Calu3 (cell line): Measurements from ENCODE around the gene HMX1. TPM values are rescaled to one million over a fixed set of nuclear protein-coding genes. Genes with fewer than 3 reads are reported as not detected.

Experiments used
- BruUV-seq: library from RNA; stranded (reverse); fragments of 400-500 nt; replicated peaks from 2 replicates; lab custom pipeline; 2021; lab: Mats Ljungman, UMichigan
- CTCF ChIA-PET: fragments of 300-600 bp; sonication (Branson Sonifier 250); formaldehyde crosslinking; loops from one replicate; lab custom pipeline; 2022; ENCODE audit warnings: antibody characterized with exemption; lab: Charles Lee
- DNase-seq: peaks from one replicate; pipeline ENCODE4 v3.0.0; 2022
- H3K27ac Mint-ChIP-seq: one replicate; pipeline ENCODE4 v1.8.0; 2022; ENCODE audit warnings: mixed read lengths; ENCODE audit not compliant: unreplicated experiment
- H3K27me3 Mint-ChIP-seq: one replicate; pipeline ENCODE4 v1.8.0; 2022; ENCODE audit warnings: mixed read lengths; ENCODE audit not compliant: unreplicated experiment
- H3K36me3 Mint-ChIP-seq: one replicate; pipeline ENCODE4 v1.8.0; 2022; ENCODE audit warnings: mild to moderate bottlenecking, moderate library complexity, mixed read lengths; ENCODE audit not compliant: insufficient read depth, unreplicated experiment
- H3K4me1 Mint-ChIP-seq: one replicate; pipeline ENCODE4 v1.8.0; 2022; ENCODE audit warnings: mild to moderate bottlenecking, low read depth, mixed read lengths; ENCODE audit not compliant: unreplicated experiment
- H3K4me3 Mint-ChIP-seq: one replicate; pipeline ENCODE4 v1.8.0; 2022; ENCODE audit warnings: mild to moderate bottlenecking, low read depth, moderate library complexity, mixed read lengths; ENCODE audit not compliant: unreplicated experiment
- H3K9me3 Mint-ChIP-seq: one replicate; pipeline ENCODE4 v1.8.0; 2022; ENCODE audit warnings: low read depth, mixed read lengths; ENCODE audit not compliant: unreplicated experiment
- CTCF ChIP-seq: fragments of 200-600 bp; IDR thresholded peaks from one replicate; pipeline ENCODE4 v1.8.0; 2022; ENCODE audit warnings: antibody characterized with exemption; ENCODE audit not compliant: unreplicated experiment
- intact Hi-C: fragments of 100-400 bp; cut with micrococcal nuclease; formaldehyde crosslinking; loops from one replicate; pipeline ENCODE4 v1.10.0; 2022; ENCODE audit not compliant: unreplicated experiment
- total RNA-seq: library from RNA; stranded (reverse); gene quantifications from 2 replicates; pipeline ENCODE4 v1.2.3, GENCODE V29; 2022

Gene HMX1
- total RNA-seq, 1 experiment from 2014 or later, result not detected

- no peaks in the 10 kb centered on the region for H3K4me1 Mint-ChIP-seq
- intact Hi-C loops, result no loop called here
- peaks cover 80% of the 10 kb centered on the region for H3K27me3 Mint-ChIP-seq
- DNase-seq, result no peak
- no peak overlapping the region for H3K4me3 Mint-ChIP-seq
- H3K9me3 Mint-ChIP-seq, result no peaks in the 10 kb centered on the region
- H3K36me3 Mint-ChIP-seq, result no peaks in the 10 kb centered on the region
- no TSS peak for BruUV-seq
- CTCF ChIA-PET, result no interaction called here
- no peak for TF ChIP-seq CTCF
- no peak overlapping the region for H3K27ac Mint-ChIP-seq
Observed at GRCh38 chr4:8878421-8878820, 6.8 kb upstream of the HMX1 start.

GRCh38 chr4:8877780-8878040 is 6.1 kb upstream of the HMX1 start:
- TF ChIP-seq CTCF, result no peak
- CTCF ChIA-PET, result no interaction called here
- no TSS peak for BruUV-seq
- intact Hi-C loops, result no loop called here
- H3K36me3 Mint-ChIP-seq, result no peaks in the 10 kb centered on the region
- DNase-seq, result no peak
- no peak overlapping the region for H3K27ac Mint-ChIP-seq
- H3K4me1 Mint-ChIP-seq, result no peaks in the 10 kb centered on the region
- no peaks in the 10 kb centered on the region for H3K9me3 Mint-ChIP-seq
- peaks cover 75% of the 10 kb centered on the region for H3K27me3 Mint-ChIP-seq
- H3K4me3 Mint-ChIP-seq, result no peak overlapping the region

- Mint-ChIP-seq H3K4me3 (no peak overlapping the region), H3K9me3 (no peaks in the 10 kb centered on the region), H3K4me1 (no peaks in the 10 kb centered on the region), H3K27ac (no peak overlapping the region), H3K27me3 (peaks cover 75% of the 10 kb centered on the region), H3K36me3 (no peaks in the 10 kb centered on the region)
- intact Hi-C loops, result no loop called here
- no peak for DNase-seq
- TF ChIP-seq CTCF, result no peak
- CTCF ChIA-PET, result no interaction called here
- BruUV-seq, result no TSS peak
Observed at GRCh38 chr4:8876982-8877779, 5.5 kb upstream of the HMX1 start.

- H3K9me3 Mint-ChIP-seq, result no peaks in the 10 kb centered on the region
Observed at GRCh38 chr4:8874896-8875680, 3.4 kb upstream of the HMX1 start.

More at GRCh38 chr4:8874896-8875680, 3.4 kb upstream of the HMX1 start:
- BruUV-seq, result no TSS peak
- H3K36me3 Mint-ChIP-seq, result no peaks in the 10 kb centered on the region
- peaks cover 71% of the 10 kb centered on the region for H3K27me3 Mint-ChIP-seq
- CTCF ChIA-PET, result no interaction called here
- H3K27ac Mint-ChIP-seq, result no peak overlapping the region
- DNase-seq, result no peak
- H3K4me3 Mint-ChIP-seq, result no peak overlapping the region
- no peaks in the 10 kb centered on the region for H3K4me1 Mint-ChIP-seq
- no peak for TF ChIP-seq CTCF
- intact Hi-C loops, result no loop called here
